SU-DHL-6 (cell line): Measurements from ENCODE around the gene BAZ2A.

Experiments used
- H2AFZ ChIP-seq: fragments of 200-600 bp; sonication (generic); 2 replicates; pipeline ENCODE4 v1.6.1; 2014; ENCODE audit warnings: low read depth, mild to moderate bottlenecking, moderate library complexity, mixed read lengths, antibody characterized with exemption, low read length; ENCODE audit not compliant: severe bottlenecking
- H3F3A ChIP-seq: fragments of 200-600 bp; shearing (Covaris generic); 2 replicates; pipeline ENCODE4 v1.6.0; 2016; ENCODE audit warnings: antibody characterized with exemption, mild to moderate bottlenecking; ENCODE audit not compliant: insufficient read depth
- H3K27ac ChIP-seq: fragments of 200-600 bp; sonication (generic); 2 replicates; pipeline ENCODE4 v1.5.1; 2016; ENCODE audit warnings: low read depth, mild to moderate bottlenecking, low read length, moderate library complexity, mixed read lengths
- H3K27me3 ChIP-seq: fragments of 200-600 bp; sonication (generic), shearing (Covaris generic); 2 replicates; pipeline ENCODE4 v1.6.0; 2014; ENCODE audit warnings: mild to moderate bottlenecking, low read length
- H3K36me3 ChIP-seq: fragments of 200-600 bp; sonication (generic); 2 replicates; pipeline ENCODE4 v1.6.1; 2014; ENCODE audit warnings: mild to moderate bottlenecking, low read length, mixed read lengths
- H3K4me2 ChIP-seq: fragments of 300-600, 200-600 bp; shearing (Covaris generic), sonication (generic); 2 replicates; pipeline ENCODE4 v1.6.0; 2014; ENCODE audit warnings: low read length, low read depth, mild to moderate bottlenecking; ENCODE audit not compliant: poor library complexity, severe bottlenecking
- H3K4me3 ChIP-seq: fragments of 200-600 bp; sonication (generic); 2 replicates; pipeline ENCODE4 v1.5.1; 2014; ENCODE audit warnings: antibody characterized with exemption, low read length, mild to moderate bottlenecking, mixed read lengths; ENCODE audit not compliant: insufficient read depth, poor library complexity, severe bottlenecking
- H3K79me2 ChIP-seq: fragments of 200-600 bp; sonication (generic); 2 replicates; pipeline ENCODE4 v1.6.1; 2014; ENCODE audit warnings: mild to moderate bottlenecking, low read length, moderate library complexity; ENCODE audit not compliant: insufficient read depth
- H3K9ac ChIP-seq: fragments of 200-600 bp; sonication (generic); 2 replicates; pipeline ENCODE4 v1.7.0; 2014; ENCODE audit warnings: mild to moderate bottlenecking, low read length
- H3K9me2 ChIP-seq: fragments of 200-600 bp; sonication (generic); replicated peaks from 2 replicates; pipeline ENCODE4 v1.6.1; 2014; ENCODE audit warnings: low read length; ENCODE audit not compliant: insufficient read depth
- H3K9me3 ChIP-seq: fragments of 200-600 bp; sonication (generic); 2 replicates; pipeline ENCODE4 v1.6.1; 2014; ENCODE audit warnings: low read length, mixed read lengths; ENCODE audit not compliant: insufficient read depth
- H4K20me1 ChIP-seq: fragments of 200-600 bp; sonication (generic); 2 replicates; pipeline ENCODE4 v1.6.1; 2014; ENCODE audit warnings: low read depth, mild to moderate bottlenecking, antibody characterized with exemption, low read length, moderate library complexity, mixed read lengths
- EZH2phosphoT487 ChIP-seq: fragments of 200-600 bp; sonication (generic), shearing (Covaris generic); conservative IDR thresholded peaks from 2 replicates; pipeline ENCODE4 v1.6.1; 2018; ENCODE audit warnings: mild to moderate bottlenecking, antibody characterized with exemption, low read length, moderate library complexity, mixed read lengths
- TF ChIP-seq, protein P1 (sequence below): fragments of 200-600 bp; sonication (generic); IDR thresholded peaks from one replicate; pipeline ENCODE4 v1.5.1; 2017; ENCODE audit warnings: antibody characterized with exemption, mild to moderate bottlenecking, low read length, moderate library complexity; ENCODE audit not compliant: insufficient read depth, poor library complexity, severe bottlenecking

Gene BAZ2A

DNA sequence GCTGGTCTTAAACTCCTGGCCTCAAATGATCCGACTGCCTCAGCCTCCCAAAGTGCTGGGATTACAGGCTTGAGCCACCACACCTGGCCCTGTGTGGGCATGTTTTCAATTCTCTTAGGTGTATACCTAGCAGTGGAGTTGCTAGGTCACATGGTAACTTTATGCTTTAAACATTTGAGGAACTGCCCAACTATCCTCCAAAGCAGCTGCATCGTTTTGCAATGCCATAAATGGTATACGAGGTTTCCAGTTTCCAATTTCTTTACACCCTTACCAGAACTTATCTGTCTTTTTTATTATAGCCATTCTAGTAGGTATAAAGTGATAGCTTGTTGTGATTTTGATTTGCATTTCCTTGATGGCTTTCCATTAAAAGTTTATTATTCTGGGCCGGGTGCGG is 83.4 kb downstream of the BAZ2A start:
- no peak for TF ChIP-seq EZH2phosphoT487
- TF ChIP-seq, protein P1, sequence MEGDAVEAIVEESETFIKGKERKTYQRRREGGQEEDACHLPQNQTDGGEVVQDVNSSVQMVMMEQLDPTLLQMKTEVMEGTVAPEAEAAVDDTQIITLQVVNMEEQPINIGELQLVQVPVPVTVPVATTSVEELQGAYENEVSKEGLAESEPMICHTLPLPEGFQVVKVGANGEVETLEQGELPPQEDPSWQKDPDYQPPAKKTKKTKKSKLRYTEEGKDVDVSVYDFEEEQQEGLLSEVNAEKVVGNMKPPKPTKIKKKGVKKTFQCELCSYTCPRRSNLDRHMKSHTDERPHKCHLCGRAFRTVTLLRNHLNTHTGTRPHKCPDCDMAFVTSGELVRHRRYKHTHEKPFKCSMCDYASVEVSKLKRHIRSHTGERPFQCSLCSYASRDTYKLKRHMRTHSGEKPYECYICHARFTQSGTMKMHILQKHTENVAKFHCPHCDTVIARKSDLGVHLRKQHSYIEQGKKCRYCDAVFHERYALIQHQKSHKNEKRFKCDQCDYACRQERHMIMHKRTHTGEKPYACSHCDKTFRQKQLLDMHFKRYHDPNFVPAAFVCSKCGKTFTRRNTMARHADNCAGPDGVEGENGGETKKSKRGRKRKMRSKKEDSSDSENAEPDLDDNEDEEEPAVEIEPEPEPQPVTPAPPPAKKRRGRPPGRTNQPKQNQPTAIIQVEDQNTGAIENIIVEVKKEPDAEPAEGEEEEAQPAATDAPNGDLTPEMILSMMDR: no peak
- Histone ChIP-seq H3K9ac (no peak overlapping the region), H3K9me2 (no peaks in the 10 kb centered on the region), H3K9me3 (no peaks in the 10 kb centered on the region), H3F3A (no peaks in the 10 kb centered on the region), H3K27me3 (no peaks in the 10 kb centered on the region), H2AFZ (no peak overlapping the region), H3K36me3 (no peaks in the 10 kb centered on the region), H3K79me2 (no peaks in the 10 kb centered on the region), H4K20me1 (no peaks in the 10 kb centered on the region), H3K4me2 (no peak overlapping the region), H3K4me3 (no peak overlapping the region), H3K27ac (no peak overlapping the region)
